A549 (cell line): ENCODE results near the gene PDZD4.

Experiments
- CTCF ChIP-seq: fragments of >200 bp; sonication (Bioruptor Twin); formaldehyde crosslinking; IDR thresholded peaks from 3 replicates; pipeline ENCODE4 v1.5.1; 2016
- EP300 ChIP-seq, 2 experiments: fragments of >200 bp; sonication (Bioruptor Twin); formaldehyde crosslinking; IDR thresholded peaks; 2 replicates in 1 of 2; 3 replicates in 1 of 2; pipeline ENCODE4 v1.6.1; 2016 to 2017
- FOSL2 ChIP-seq, 2 experiments: fragments of 450-650 bp in 1 of 2; fragments of >200 bp in 1 of 2; sonication (Bioruptor Twin) in 1 of 2; formaldehyde crosslinking; IDR thresholded peaks; 2 replicates each; pipeline versions ENCODE4 v1.5.0 to v1.6.1; 2016 to 2020; ENCODE audit warnings: mild to moderate bottlenecking in 1 of 2, moderate library complexity in 1 of 2
- MYC ChIP-seq: IDR thresholded peaks from 2 replicates; pipeline ENCODE4 v1.6.1; 2012; ENCODE audit warnings: mild to moderate bottlenecking, inconsistent platforms, low read length, improper control_type of control experiment, borderline replicate concordance
- REST ChIP-seq: fragments of 200-600 bp; sonication (generic); IDR thresholded peaks from 2 replicates; pipeline ENCODE4 v1.6.1; 2016; ENCODE audit warnings: antibody characterized with exemption, mild to moderate bottlenecking, moderate library complexity

- no peak for TF ChIP-seq CTCF
- TF ChIP-seq EP300 (IDR thresholded peaks at IDR 0.05): no peak
- TF ChIP-seq MYC: no peak
- no peak for TF ChIP-seq REST
- TF ChIP-seq FOSL2 (IDR thresholded peaks at IDR 0.05): no peak
- TF ChIP-seq FOSL2 (CRISPR knock-in tag; IDR thresholded peaks at IDR 0.05): no peak
Measured at GRCh38 chrX:153877571-153878261, 47.4 kb upstream of the PDZD4 start.
